Trophoblast cell (in vitro differentiated cells and primary cell): Measurements from ENCODE around the gene ZNF525.
"Not testable (repeated sequence)": the region's sequence is repeated elsewhere in the genome, so short reads cannot be mapped to it uniquely, and the experiment has no call there.

Source experiments
- DNase-seq, 2 donors: peaks; one replicate each; pipeline ENCODE4 v3.0.0-alpha.2; 2016
- H2AFZ ChIP-seq: 2 replicates; pipeline ENCODE4 v1.6.1; 2013; ENCODE audit warnings: low read length, moderate library complexity, mild to moderate bottlenecking; ENCODE audit not compliant: insufficient read depth, poor library complexity
- H2AK5ac ChIP-seq: 2 replicates; pipeline ENCODE4 v1.6.1; 2013; ENCODE audit warnings: mild to moderate bottlenecking, low read length
- H2BK120ac ChIP-seq: 2 replicates; pipeline ENCODE4 v1.6.1; 2013; ENCODE audit warnings: low read length, mild to moderate bottlenecking, moderate library complexity; ENCODE audit not compliant: insufficient read depth, poor library complexity
- H2BK12ac ChIP-seq: 2 replicates; pipeline ENCODE4 v1.6.1; 2013; ENCODE audit warnings: mild to moderate bottlenecking, low read length, moderate library complexity
- H2BK5ac ChIP-seq: 2 replicates; pipeline ENCODE4 v1.6.1; 2013; ENCODE audit warnings: low read length, low read depth, moderate library complexity, mild to moderate bottlenecking; ENCODE audit not compliant: poor library complexity
- H3K14ac ChIP-seq: 2 replicates; pipeline ENCODE4 v1.6.1; 2013; ENCODE audit warnings: mild to moderate bottlenecking, low read length
- H3K18ac ChIP-seq: 2 replicates; pipeline ENCODE4 v1.6.1; 2013; ENCODE audit warnings: mild to moderate bottlenecking, low read length
- H3K23ac ChIP-seq: 2 replicates; pipeline ENCODE4 v1.6.1; 2013; ENCODE audit warnings: low read length
- H3K27ac ChIP-seq: 2 replicates; pipeline ENCODE4 v1.5.1; 2013; ENCODE audit warnings: low read depth, mild to moderate bottlenecking, inconsistent platforms, low read length, moderate library complexity
- H3K27me3 ChIP-seq: 2 replicates; pipeline ENCODE4 v1.6.1; 2013; ENCODE audit warnings: inconsistent platforms, mild to moderate bottlenecking, low read length, moderate library complexity; ENCODE audit not compliant: insufficient read depth
- H3K36me3 ChIP-seq, 2 experiments: 1 replicate in 1 of 2; 2 replicates in 1 of 2; pipeline ENCODE4 v1.6.1; 2013; ENCODE audit warnings: low read length in 2 of 2, mild to moderate bottlenecking in 2 of 2, moderate library complexity in 1 of 2; ENCODE audit not compliant: insufficient read depth in 2 of 2, control insufficient read depth in 1 of 2
- H3K4ac ChIP-seq: 2 replicates; pipeline ENCODE4 v1.6.1; 2013; ENCODE audit warnings: low read depth, mild to moderate bottlenecking, low read length, moderate library complexity
- H3K4me1 ChIP-seq, 2 experiments: 1 replicate in 1 of 2; 2 replicates in 1 of 2; pipeline ENCODE4 v1.6.1; 2013; ENCODE audit warnings: low read length in 2 of 2, mild to moderate bottlenecking in 2 of 2, moderate library complexity in 1 of 2; ENCODE audit not compliant: insufficient read depth in 2 of 2, control insufficient read depth in 1 of 2
- H3K4me2 ChIP-seq: 2 replicates; pipeline ENCODE4 v1.6.1; 2013; ENCODE audit warnings: inconsistent platforms, mild to moderate bottlenecking, low read length, moderate library complexity
- H3K4me3 ChIP-seq: 2 replicates; pipeline ENCODE4 v1.5.1; 2013; ENCODE audit warnings: mild to moderate bottlenecking, low read depth, low read length, inconsistent platforms
- H3K79me1 ChIP-seq: one replicate; pipeline ENCODE4 v1.6.1; 2013; ENCODE audit warnings: low read length
- H3K79me2 ChIP-seq: 2 replicates; pipeline ENCODE4 v1.6.1; 2013; ENCODE audit warnings: low read length, mild to moderate bottlenecking; ENCODE audit not compliant: control insufficient read depth, insufficient read depth, poor library complexity
- H3K9ac ChIP-seq: 2 replicates; pipeline ENCODE4 v1.6.1; 2013; ENCODE audit warnings: mild to moderate bottlenecking, low read length
- H3K9me3 ChIP-seq: 2 replicates; pipeline ENCODE4 v1.6.1; 2013; ENCODE audit warnings: low read depth, mild to moderate bottlenecking, control low read depth, inconsistent platforms, low read length; ENCODE audit not compliant: insufficient read depth
- H4K12ac ChIP-seq: 2 replicates; pipeline ENCODE4 v1.6.1; 2013; ENCODE audit warnings: low read depth, mild to moderate bottlenecking, low read length, moderate library complexity
- H4K8ac ChIP-seq: 2 replicates; pipeline ENCODE4 v1.6.1; 2013; ENCODE audit warnings: low read depth, mild to moderate bottlenecking, low read length, moderate library complexity
- H4K91ac ChIP-seq: one replicate; pipeline ENCODE4 v1.6.1; 2013; ENCODE audit warnings: low read depth, mild to moderate bottlenecking, low read length, moderate library complexity
- WGBS: extraction: QIAGEN DNeasy Blood & Tissue Kit; methylation state at CpG from one replicate; pipeline ENCODE4 v1.1.7; 2013; ENCODE audit warnings: missing lambda C conversion rate; ENCODE audit not compliant: insufficient read length, insufficient coverage; ENCODE audit errors: extremely low coverage; 5-methylcytosine and 5-hydroxymethylcytosine counted together

ZNF525 gene

GRCh38 chr19:53420520-53421315 lies 55.2 kb downstream of the ZNF525 start:
- H3K4me2 ChIP-seq, H4K91ac ChIP-seq, H2AK5ac ChIP-seq, H3K18ac ChIP-seq, H2BK120ac ChIP-seq, H2AFZ ChIP-seq, H3K79me2 ChIP-seq, H3K9me3 ChIP-seq, H3K14ac ChIP-seq, H3K27me3 ChIP-seq, H3K36me3 ChIP-seq, H3K23ac ChIP-seq, H2BK12ac ChIP-seq, H4K12ac ChIP-seq, H3K4ac ChIP-seq, H3K4me1 ChIP-seq, H3K79me1 ChIP-seq, H3K4me3 ChIP-seq, H3K9ac ChIP-seq: not testable (repeated sequence)
- Histone ChIP-seq H2BK5ac (peak overlapping the region; percentile 27), H3K27ac (peak overlapping the region; percentile 74), H4K8ac (peak overlapping the region; percentile 24)
- no CpG with 5 or more reads among the region's 11 CpGs for WGBS
- DNase-seq, result peak; percentile 96 to 98

DNA sequence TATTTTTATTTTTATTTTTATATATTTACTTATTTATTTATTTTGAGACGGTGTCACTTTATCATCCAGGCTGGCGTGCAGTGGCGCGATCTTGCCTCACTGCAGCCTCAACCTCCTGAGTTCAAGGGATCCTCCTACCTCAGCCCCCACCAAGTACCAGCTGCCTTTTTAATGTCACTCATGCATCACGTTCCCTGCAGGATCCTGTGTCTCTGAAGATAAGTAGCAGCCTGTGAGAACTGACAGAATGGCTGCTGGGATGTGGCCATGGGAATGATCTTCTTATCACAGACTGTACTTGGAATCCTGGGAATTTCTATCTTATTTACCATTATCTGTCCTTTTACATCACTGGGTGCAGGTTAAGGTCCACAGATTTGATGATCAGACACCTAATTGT lies 57.0 kb downstream of the ZNF525 start:
- no peak overlapping the region for H3K4me3 ChIP-seq
- H2BK120ac ChIP-seq, result no peak overlapping the region
- H2AFZ ChIP-seq, result no peak overlapping the region
- H3K18ac ChIP-seq, result no peak overlapping the region
- peak overlapping the region; percentile 55 for H4K91ac ChIP-seq
- no peak overlapping the region for H2BK12ac ChIP-seq
- H3K9me3 ChIP-seq, result no peaks in the 10 kb centered on the region
- no peak overlapping the region for H2BK5ac ChIP-seq
- no peaks in the 10 kb centered on the region for H3K79me1 ChIP-seq
- no peak overlapping the region for H3K9ac ChIP-seq
- H2AK5ac ChIP-seq, result no peak overlapping the region
- peak overlapping the region; percentile 59 for H3K14ac ChIP-seq
- H3K36me3 ChIP-seq, result peaks cover 2 to 4% of the 10 kb centered on the region in 2 experiments
- peak; percentile 33 to 62 for DNase-seq
- WGBS, result no CpG with 5 or more reads among the region's 5 CpGs
- H4K8ac ChIP-seq, result peak overlapping the region; percentile 34
- H3K27ac ChIP-seq, result no peak overlapping the region
- no peaks in the 10 kb centered on the region for H3K79me2 ChIP-seq
- no peaks in the 10 kb centered on the region for H3K27me3 ChIP-seq
- H3K23ac ChIP-seq, result no peak overlapping the region
- no peak overlapping the region for H4K12ac ChIP-seq
- H3K4me1 ChIP-seq, result peaks cover 4 to 8% of the 10 kb centered on the region in 2 experiments
- H3K4me2 ChIP-seq, result no peak overlapping the region
- no peak overlapping the region for H3K4ac ChIP-seq

DNA sequence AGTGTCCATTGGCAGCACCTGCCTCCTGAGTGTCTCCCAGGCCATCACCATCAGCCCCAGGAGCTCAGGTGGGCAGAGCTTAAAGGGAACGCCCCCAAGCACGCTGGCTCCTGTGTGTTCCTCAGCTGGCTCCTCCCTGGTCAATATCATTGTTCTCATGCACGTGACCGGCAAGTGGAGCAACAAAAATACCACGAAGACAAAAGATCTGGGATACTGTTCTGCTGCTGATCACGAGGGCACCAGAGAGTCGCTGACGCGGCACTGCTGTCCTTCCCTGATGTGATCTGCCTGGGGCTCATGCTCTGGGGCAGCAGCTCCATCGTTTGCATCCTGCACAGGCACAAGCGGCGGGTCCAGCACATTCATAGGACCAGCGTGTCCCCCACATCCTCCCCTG lies 57.6 kb downstream of the ZNF525 start:
- not testable (repeated sequence) for H3K4me2 ChIP-seq

GRCh38 chr19:53423680-53424079 lies 58.2 kb downstream of the ZNF525 start:
- H3K79me1 ChIP-seq, H2AFZ ChIP-seq, H2BK120ac ChIP-seq, H3K36me3 ChIP-seq, H2AK5ac ChIP-seq, H3K79me2 ChIP-seq, H3K4me3 ChIP-seq, H3K4me2 ChIP-seq, H3K9ac ChIP-seq, H3K18ac ChIP-seq, H4K12ac ChIP-seq, H2BK12ac ChIP-seq, H3K9me3 ChIP-seq, H4K91ac ChIP-seq, H2BK5ac ChIP-seq, H3K4me1 ChIP-seq, H4K8ac ChIP-seq, H3K27ac ChIP-seq, H3K23ac ChIP-seq, H3K27me3 ChIP-seq, H3K14ac ChIP-seq, H3K4ac ChIP-seq: not testable (repeated sequence)
- WGBS, result no CpG with 5 or more reads among the region's 8 CpGs
- DNase-seq, result peak in 1 of 2 donors; percentile 27

More for the DNA sequence above, 57.6 kb downstream of the ZNF525 start:
- H3K79me2 ChIP-seq, H3K79me1 ChIP-seq, H2BK5ac ChIP-seq, H2AK5ac ChIP-seq, H4K12ac ChIP-seq, H3K14ac ChIP-seq, H2BK12ac ChIP-seq, H3K9ac ChIP-seq, H4K8ac ChIP-seq, H3K4me1 ChIP-seq, H3K27ac ChIP-seq, H3K9me3 ChIP-seq, H3K27me3 ChIP-seq, H3K23ac ChIP-seq, H3K18ac ChIP-seq, H3K4me3 ChIP-seq, H3K36me3 ChIP-seq, H3K4ac ChIP-seq, H2BK120ac ChIP-seq, H2AFZ ChIP-seq, H4K91ac ChIP-seq: not testable (repeated sequence)
- peak in 1 of 2 donors; percentile 62 for DNase-seq
- WGBS, result no CpG with 5 or more reads among the region's 13 CpGs
